NOMO-1 (cell line): ENCODE data around the gene GRAMD1A.
"Not testable (repeated sequence)": the region's sequence is repeated elsewhere in the genome, so short reads cannot be mapped to it uniquely, and the experiment has no call there.

ENCODE experiments used
- DNase-seq, 2 experiments: peaks; one replicate each; lab custom pipeline; 2025; ENCODE audit not compliant: unreplicated experiment in 2 of 2; lab: John Stamatoyannopoulos, UW

GRAMD1A gene

GRCh38 chr19:35000647-35001501 is 751 bp downstream of the GRAMD1A start:
- peak in 1 of 2 experiments; percentile 31 for DNase-seq

- DNase-seq: no peak
These were observed 2.0 kb downstream of the GRAMD1A start for GRCh38 chr19:35002037-35002535.

GRCh38 chr19:35004517-35005255 is 4.6 kb downstream of the GRAMD1A start:
- DNase-seq: no peak

GRCh38 chr19:35005256-35005977 is 5.3 kb downstream of the GRAMD1A start:
- DNase-seq: no peak

- DNase-seq: not testable (repeated sequence)
These were observed 5.9 kb downstream of the GRAMD1A start for GRCh38 chr19:35006007-35006341.

GRCh38 chr19:35006342-35006998 is 6.3 kb downstream of the GRAMD1A start:
- no peak for DNase-seq

- no peak for DNase-seq
These were observed 6.9 kb downstream of the GRAMD1A start for GRCh38 chr19:35006999-35007365.

- DNase-seq: not testable (repeated sequence)
These were observed 7.3 kb downstream of the GRAMD1A start for GRCh38 chr19:35007427-35007826.

GRCh38 chr19:35008891-35009341 is 8.8 kb downstream of the GRAMD1A start:
- no peak for DNase-seq

GRCh38 chr19:35009424-35010415 is 9.6 kb downstream of the GRAMD1A start:
- DNase-seq: no peak

GRCh38 chr19:35011091-35011689 is 11.1 kb downstream of the GRAMD1A start:
- no peak for DNase-seq

- DNase-seq: no peak
These were observed 11.9 kb downstream of the GRAMD1A start for GRCh38 chr19:35011737-35012682.

GRCh38 chr19:35013041-35013819 is 13.1 kb downstream of the GRAMD1A start:
- no peak for DNase-seq

- DNase-seq: peak; percentile 60 to 87
These were observed 14.0 kb downstream of the GRAMD1A start for GRCh38 chr19:35013820-35014754.

GRCh38 chr19:35014774-35015173 is 14.7 kb downstream of the GRAMD1A start:
- DNase-seq: not testable (repeated sequence)
